AG08396 (cell line): ENCODE data around the gene CHN2.

Experiments
- DNase-seq: peaks from one replicate; pipeline ENCODE4 v3.0.0; 2012; ENCODE audit warnings: low spot score, mixed read lengths

Gene CHN2

GRCh38 chr7:29311314-29311713, 116.7 kb downstream of the CHN2 start:
- DNase-seq: no peak

GRCh38 chr7:29314148-29314547, 119.6 kb downstream of the CHN2 start:
- DNase-seq: no peak

- no peak for DNase-seq
Measured at GRCh38 chr7:29315122-29315891, 120.7 kb downstream of the CHN2 start.

- DNase-seq: no peak
Measured at GRCh38 chr7:29315892-29316270, 121.3 kb downstream of the CHN2 start.

- DNase-seq: no peak
Measured at GRCh38 chr7:29316926-29317325, 122.4 kb downstream of the CHN2 start.

- DNase-seq: no peak
Measured at GRCh38 chr7:29318853-29319718, 124.5 kb downstream of the CHN2 start.

GRCh38 chr7:29319719-29320521, 125.3 kb downstream of the CHN2 start:
- no peak for DNase-seq

GRCh38 chr7:29320577-29320976, 126.0 kb downstream of the CHN2 start:
- DNase-seq: no peak

GRCh38 chr7:29322023-29322712, 127.6 kb downstream of the CHN2 start:
- DNase-seq: no peak

- DNase-seq: no peak
Measured at GRCh38 chr7:29325476-29325875, 130.9 kb downstream of the CHN2 start.

- DNase-seq: no peak
Measured at GRCh38 chr7:29326864-29327263, 132.3 kb downstream of the CHN2 start.

- no peak for DNase-seq
Measured at GRCh38 chr7:29327455-29327854, 132.9 kb downstream of the CHN2 start.

GRCh38 chr7:29328045-29328444, 133.5 kb downstream of the CHN2 start:
- DNase-seq: no peak

- no peak for DNase-seq
Measured at GRCh38 chr7:29328811-29329210, 134.2 kb downstream of the CHN2 start.

GRCh38 chr7:29329686-29330085, 135.1 kb downstream of the CHN2 start:
- no peak for DNase-seq

- no peak for DNase-seq
Measured at GRCh38 chr7:29330136-29330535, 135.6 kb downstream of the CHN2 start.

GRCh38 chr7:29331163-29331562, 136.6 kb downstream of the CHN2 start:
- DNase-seq: no peak

GRCh38 chr7:29332042-29332811, 137.7 kb downstream of the CHN2 start:
- no peak for DNase-seq

- no peak for DNase-seq
Measured at GRCh38 chr7:29332875-29333855, 138.6 kb downstream of the CHN2 start.
